GM03348 (cell line): ENCODE results near the gene GATAD2B.
"Not testable (repeated sequence)": the region's sequence is repeated elsewhere in the genome, so short reads cannot be mapped to it uniquely, and the experiment has no call there.

Source experiments
- DNase-seq: peaks from one replicate; pipeline ENCODE4 v3.0.0; 2012; ENCODE audit warnings: low spot score

GATAD2B gene

GRCh38 chr1:153929981-153930948 lies 7.5 kb upstream of the GATAD2B start:
- no peak for DNase-seq

- DNase-seq, result no peak
Observed at GRCh38 chr1:153929426-153929825, 6.7 kb upstream of the GATAD2B start.

GRCh38 chr1:153928791-153929341 lies 6.1 kb upstream of the GATAD2B start:
- DNase-seq, result no peak

- no peak for DNase-seq
Observed at GRCh38 chr1:153928245-153928644, 5.5 kb upstream of the GATAD2B start.

GRCh38 chr1:153926405-153926804 lies 3.6 kb upstream of the GATAD2B start:
- no peak for DNase-seq

GRCh38 chr1:153922076-153922971 lies 448 bp downstream of the GATAD2B start:
- peak; percentile 58 for DNase-seq

- no peak for DNase-seq
Observed at GRCh38 chr1:153921803-153922075, 1.0 kb downstream of the GATAD2B start.

GRCh38 chr1:153921080-153921802 lies 1.5 kb downstream of the GATAD2B start:
- no peak for DNase-seq

GRCh38 chr1:153919876-153920852 lies 2.6 kb downstream of the GATAD2B start:
- DNase-seq, result no peak

- DNase-seq, result no peak
Observed at GRCh38 chr1:153916297-153916696, 6.5 kb downstream of the GATAD2B start.

GRCh38 chr1:153912349-153912748 lies 10.4 kb downstream of the GATAD2B start:
- no peak for DNase-seq

GRCh38 chr1:153910560-153910959 lies 12.2 kb downstream of the GATAD2B start:
- DNase-seq, result not testable (repeated sequence)

- no peak for DNase-seq
Observed at GRCh38 chr1:153908071-153908470, 14.7 kb downstream of the GATAD2B start.

- no peak for DNase-seq
Observed at GRCh38 chr1:153907134-153907533, 15.6 kb downstream of the GATAD2B start.

GRCh38 chr1:153906396-153906795 lies 16.4 kb downstream of the GATAD2B start:
- no peak for DNase-seq

GRCh38 chr1:153905908-153906307 lies 16.9 kb downstream of the GATAD2B start:
- not testable (repeated sequence) for DNase-seq

- DNase-seq, result no peak
Observed at GRCh38 chr1:153903841-153904455, 18.8 kb downstream of the GATAD2B start.

GRCh38 chr1:153899509-153899908 lies 23.3 kb downstream of the GATAD2B start:
- DNase-seq, result no peak

GRCh38 chr1:153895866-153896265 lies 26.9 kb downstream of the GATAD2B start:
- not testable (repeated sequence) for DNase-seq

GRCh38 chr1:153891042-153891441 lies 31.7 kb downstream of the GATAD2B start:
- DNase-seq, result not testable (repeated sequence)
